Inflammatory macrophage (primary cell): ENCODE data around the gene TTYH1.
A peak's percentile ranks its signal among the peaks of the same experiment; 100 is the strongest.

Experiments used
- DNase-seq, 2 donors: peaks; one replicate each; pipeline ENCODE4 v3.0.0-alpha.2; 2020 to 2022

Gene TTYH1

GRCh38 chr19:54481326-54481930 is 66.2 kb downstream of the TTYH1 start:
- DNase-seq, result peak; percentile 12 to 25

GRCh38 chr19:54482889-54483288 is 67.6 kb downstream of the TTYH1 start:
- peak; percentile 59 to 81 for DNase-seq

GRCh38 chr19:54484451-54484850 is 69.2 kb downstream of the TTYH1 start:
- DNase-seq, result no peak

GRCh38 chr19:54485851-54486250 is 70.6 kb downstream of the TTYH1 start:
- peak in 1 of 2 donors; percentile 22 for DNase-seq
